Right cardiac atrium (tissue), 5 donors: ENCODE data around the gene UMODL1. TPM values are rescaled to one million over a fixed set of nuclear protein-coding genes. Genes with fewer than 3 reads are reported as not detected.

Experiments used
- ATAC-seq, 2 donors: fragments of 200-7000 bp; cut with Tn5 transposase; one replicate each; pipeline versions ENCODE4 v1.8.0 to v1.9.1; 2020; ENCODE audit warnings: moderate library complexity in 2 of 2, mild to moderate bottlenecking in 1 of 2
- DNase-seq, 3 donors: peaks; one replicate each; pipeline ENCODE4 v3.0.0-alpha.2; 2020
- H3K27ac ChIP-seq: one replicate; pipeline ENCODE4 v1.5.1; 2013; ENCODE audit warnings: mild to moderate bottlenecking, low read length, control low read depth, moderate library complexity
- H3K27me3 ChIP-seq: one replicate; pipeline ENCODE4 v1.6.1; 2013; ENCODE audit not compliant: control insufficient read depth, insufficient read depth
- H3K4me1 ChIP-seq: one replicate; pipeline ENCODE4 v1.6.1; 2013; ENCODE audit warnings: low read length; ENCODE audit not compliant: control insufficient read depth, insufficient read depth
- H3K4me3 ChIP-seq: one replicate; pipeline ENCODE4 v1.5.1; 2013; ENCODE audit warnings: low read length, control low read depth
- H3K9me3 ChIP-seq: one replicate; pipeline ENCODE4 v1.6.1; 2013; ENCODE audit warnings: low read length; ENCODE audit not compliant: control insufficient read depth
- WGBS: extraction: QIAGEN DNeasy Blood & Tissue Kit; methylation state at CpG from one replicate; pipeline ENCODE4 v1.1.7; 2013; 5-methylcytosine and 5-hydroxymethylcytosine counted together
- intact Hi-C, 4 donors: fragments of 100-400 bp; cut with DNase I; formaldehyde crosslinking; loops; one replicate each; pipeline versions ENCODE4 v1.11.0 to v1.14.0; 2022 to 2023
- polyA plus RNA-seq: library from polyadenylated mRNA; stranded (reverse); fragments of 200-250 nt; gene quantifications from one replicate; pipeline ENCODE4 v1.2.3, GENCODE V29; 2013
- total RNA-seq, 4 donors: library from RNA; stranded (reverse); fragmentation: NEBNext Ultra II Directional; extraction: Animal tissue kit (Norgen Biotek cat#: 25700); gene quantifications; one replicate each; pipeline ENCODE4 v1.2.1, GENCODE V29; 2021
- donor health status: healthy with polysubstance abuse.
- donor health status: DM: no; HTN: yes; CAD: no.
- donor health status: DM: no; HTN: no; CAD: no.
- donor health status: DM: no; HTN: yes; CAD: no; lungs with severe emphysema.
- donor health status: DM: yes; HTN: yes; CAD: no.

UMODL1 gene
- total and polyA plus RNA-seq, 5 donors, result not detected

- peak in 1 of 3 donors; percentile 33 for DNase-seq
- ATAC-seq, result no peak
These were observed 76.4 kb downstream of the UMODL1 start for GRCh38 chr21:42147386-42148020.

GRCh38 chr21:42148097-42148496, 77.0 kb downstream of the UMODL1 start:
- H3K27ac ChIP-seq, result no peak overlapping the region
- no peaks in the 10 kb centered on the region for H3K4me1 ChIP-seq
- intact Hi-C loops, result loop anchor here (5.0 to 10.0 kb wide), 3 partner anchors 297 to 304 kb away; no protein-coding TSS in a partner anchor
- no peaks in the 10 kb centered on the region for H3K9me3 ChIP-seq
- WGBS, result 23% methylated on average over 2 of the region's 2 CpGs
- DNase-seq, result no peak
- ATAC-seq, result no peak
- H3K4me3 ChIP-seq, result no peak overlapping the region
- H3K27me3 ChIP-seq, result no peaks in the 10 kb centered on the region

More at GRCh38 chr21:42147386-42148020, 76.4 kb downstream of the UMODL1 start:
- WGBS, result 90% methylated on average over 13 of the region's 13 CpGs
- intact Hi-C loops, result loop anchor here (5.0 to 10.0 kb wide), 3 partner anchors 297 to 305 kb away; no protein-coding TSS in a partner anchor
- no peaks in the 10 kb centered on the region for H3K4me1 ChIP-seq
- H3K27me3 ChIP-seq, result no peaks in the 10 kb centered on the region
- no peak overlapping the region for H3K4me3 ChIP-seq
- no peaks in the 10 kb centered on the region for H3K9me3 ChIP-seq
- no peak overlapping the region for H3K27ac ChIP-seq

GRCh38 chr21:42148584-42148983, 77.5 kb downstream of the UMODL1 start:
- no peak for ATAC-seq
- no peak for DNase-seq
- no peak overlapping the region for H3K27ac ChIP-seq
- no peaks in the 10 kb centered on the region for H3K9me3 ChIP-seq
- intact Hi-C loops, result loop anchor here (5.0 to 10.0 kb wide), 3 partner anchors 296 to 304 kb away; no protein-coding TSS in a partner anchor
- no peaks in the 10 kb centered on the region for H3K4me1 ChIP-seq
- no peaks in the 10 kb centered on the region for H3K27me3 ChIP-seq
- H3K4me3 ChIP-seq, result no peak overlapping the region
- WGBS, result 96% methylated on average over 3 of the region's 3 CpGs

- H3K4me1 ChIP-seq, result no peaks in the 10 kb centered on the region
- intact Hi-C loops, result loop anchor here (5.0 to 10.0 kb wide), 3 partner anchors 295 to 302 kb away; no protein-coding TSS in a partner anchor
- H3K9me3 ChIP-seq, result no peaks in the 10 kb centered on the region
- no peaks in the 10 kb centered on the region for H3K27me3 ChIP-seq
- ATAC-seq (no peak), DNase-seq (no peak)
- no peak overlapping the region for H3K27ac ChIP-seq
- 92% methylated on average over 21 of the region's 21 CpGs for WGBS
- H3K4me3 ChIP-seq, result no peak overlapping the region
These were observed 78.7 kb downstream of the UMODL1 start for GRCh38 chr21:42149656-42150473.

GRCh38 chr21:42150474-42151085, 79.5 kb downstream of the UMODL1 start:
- Histone ChIP-seq H3K27me3 (no peaks in the 10 kb centered on the region), H3K4me3 (no peak overlapping the region), H3K4me1 (no peaks in the 10 kb centered on the region), H3K9me3 (no peaks in the 10 kb centered on the region), H3K27ac (no peak overlapping the region)
- no peak for DNase-seq
- intact Hi-C loops, result no loop called here
- no peak for ATAC-seq
- 92% methylated on average over 13 of the region's 13 CpGs for WGBS

GRCh38 chr21:42151148-42151947, 80.2 kb downstream of the UMODL1 start:
- WGBS, result 82% methylated on average over 12 of the region's 12 CpGs
- intact Hi-C loops, result no loop called here
- H3K27me3 ChIP-seq, result no peaks in the 10 kb centered on the region
- H3K4me1 ChIP-seq, result no peaks in the 10 kb centered on the region
- DNase-seq, result no peak
- H3K27ac ChIP-seq, result no peak overlapping the region
- ATAC-seq, result no peak
- no peak overlapping the region for H3K4me3 ChIP-seq
- no peaks in the 10 kb centered on the region for H3K9me3 ChIP-seq

- intact Hi-C loops, result no loop called here
- Histone ChIP-seq H3K27me3 (no peaks in the 10 kb centered on the region), H3K4me1 (no peaks in the 10 kb centered on the region), H3K27ac (no peak overlapping the region), H3K4me3 (no peak overlapping the region), H3K9me3 (no peaks in the 10 kb centered on the region)
- no peak for ATAC-seq
- DNase-seq, result no peak
These were observed 80.8 kb downstream of the UMODL1 start for GRCh38 chr21:42151948-42152220.

- ATAC-seq, result no peak
- Histone ChIP-seq H3K27me3 (no peaks in the 10 kb centered on the region), H3K27ac (no peak overlapping the region), H3K4me1 (no peaks in the 10 kb centered on the region), H3K4me3 (no peak overlapping the region), H3K9me3 (no peaks in the 10 kb centered on the region)
- intact Hi-C loops, result no loop called here
- WGBS, result 94% methylated on average over 15 of the region's 15 CpGs
- DNase-seq, result no peak
These were observed 82.0 kb downstream of the UMODL1 start for GRCh38 chr21:42153046-42153686.

- Histone ChIP-seq H3K9me3 (no peaks in the 10 kb centered on the region), H3K27me3 (no peaks in the 10 kb centered on the region), H3K4me3 (no peak overlapping the region), H3K27ac (no peak overlapping the region), H3K4me1 (no peaks in the 10 kb centered on the region)
- intact Hi-C loops, result no loop called here
- ATAC-seq, result no peak
- WGBS, result 91% methylated on average over 13 of the region's 13 CpGs
- DNase-seq, result no peak
These were observed 82.6 kb downstream of the UMODL1 start for GRCh38 chr21:42153746-42154145.

- ATAC-seq, result no peak
- Histone ChIP-seq H3K4me1 (no peaks in the 10 kb centered on the region), H3K27ac (no peak overlapping the region), H3K4me3 (no peak overlapping the region), H3K27me3 (no peaks in the 10 kb centered on the region), H3K9me3 (no peaks in the 10 kb centered on the region)
- intact Hi-C loops, result no loop called here
- DNase-seq, result no peak
- 90% methylated on average over 17 of the region's 17 CpGs for WGBS
These were observed 83.3 kb downstream of the UMODL1 start for GRCh38 chr21:42154237-42155044.
